Measurements from ENCODE around the gene RSRP1. TPM values are rescaled to one million over a fixed set of nuclear protein-coding genes. Genes with fewer than 3 reads are reported as not detected.

Gene RSRP1
- polyA plus RNA-seq, 2 of the 4 experiments (the other 2 are of a cell fraction), result 34.5 to 50.6 TPM

DNA sequence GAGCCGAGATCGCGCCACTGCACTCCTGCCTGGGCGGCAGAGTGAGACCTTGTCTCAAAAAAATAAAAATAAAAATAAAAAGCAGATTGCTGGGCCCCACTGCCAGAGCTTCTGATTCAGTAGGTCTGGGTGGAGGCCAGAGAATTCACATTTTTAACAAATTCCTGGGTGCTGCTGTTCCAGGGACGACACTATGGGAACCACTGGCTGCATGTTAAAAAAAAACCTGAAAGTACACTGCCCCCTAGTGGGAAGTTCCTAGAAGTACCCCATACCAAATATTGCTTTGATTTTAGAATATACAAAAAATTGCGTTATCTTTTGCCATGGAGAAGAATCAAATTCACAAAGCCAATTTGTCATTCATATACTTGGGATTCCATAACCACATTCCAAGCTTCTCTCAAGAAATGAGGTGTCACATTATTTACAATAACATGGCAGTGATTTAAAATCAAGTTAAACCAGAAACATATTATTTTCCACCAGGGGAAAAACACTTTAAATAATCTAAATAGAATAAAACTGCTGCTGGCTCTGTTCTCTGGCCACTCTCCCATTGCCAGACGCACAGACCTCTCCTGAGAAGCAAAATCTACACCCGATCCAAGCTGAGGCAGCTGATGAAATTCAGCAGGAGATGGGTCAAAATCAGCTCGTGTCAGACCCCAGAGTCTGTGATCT, 42.3 kb downstream of the RSRP1 start:
- Histone ChIP-seq H3K4me3 (no peak overlapping the region), H3K4me2 (no peak overlapping the region), H3K27ac (no peak overlapping the region), H3K9me3 (no peaks in the 10 kb centered on the region), H3K4me1 (no peaks in the 10 kb centered on the region)
- peak; percentile 32 to 42 for DNase-seq (ENCODE audit: low read depth in 1 of 2, low spot score in 1 of 2)
- 50% methylated on average over 9 of the region's 9 CpGs for WGBS (ENCODE audit: missing lambda C conversion rate)
- ChIA-PET CTCF (interaction anchor here (0.6 to 3.9 kb wide), 47 partner anchors 8 to 1169 kb away, joined by 3 to 40 read pairs (median 4); no protein-coding TSS in a partner anchor), POLR2A (interaction anchor here (1.0 kb wide), 1 partner anchor 18 kb away, joined by 3 read pairs; no protein-coding TSS in a partner anchor)
- FAIRE-seq, result no peak
- TF ChIP-seq EHMT2 (IDR thresholded peaks at IDR 0.05; ENCODE audit: low read depth) (no peak), ZSCAN20 (CRISPR knock-in tag; IDR thresholded peaks at IDR 0.05) (no peak), HOXB5 (CRISPR knock-in tag; IDR thresholded peaks at IDR 0.05) (no peak), CHD2 (IDR thresholded peaks at IDR 0.05; ENCODE audit: low read length, partially characterized antibody) (no peak), FOXS1 (CRISPR knock-in tag; IDR thresholded peaks at IDR 0.05) (no peak), PHF8 (IDR thresholded peaks at IDR 0.05; ENCODE audit: borderline replicate concordance, low read depth) (no peak), CEBPB (IDR thresholded peaks at IDR 0.05) (no peak), NPAS2 (CRISPR knock-in tag; IDR thresholded peaks at IDR 0.05; ENCODE audit: borderline replicate concordance) (no peak), RAD21 (conservative IDR thresholded peaks at IDR 0.05 in 1 of 2, IDR thresholded peaks at IDR 0.05 in 1 of 2) (peak; percentile 64 to 68), MAZ (IDR thresholded peaks at IDR 0.05; ENCODE audit: borderline replicate concordance, low read depth, low read length) (no peak), KDM5A (IDR thresholded peaks at IDR 0.05) (no peak), GATA3 (IDR thresholded peaks at IDR 0.05; ENCODE audit: borderline replicate concordance) (no peak), TP53 (CRISPR knock-in tag; IDR thresholded peaks at IDR 0.05) (no peak), SMC3 (IDR thresholded peaks at IDR 0.05) (peak; percentile 55), JUNB (IDR thresholded peaks at IDR 0.05) (no peak)
- TF ChIP-seq, protein P1, sequence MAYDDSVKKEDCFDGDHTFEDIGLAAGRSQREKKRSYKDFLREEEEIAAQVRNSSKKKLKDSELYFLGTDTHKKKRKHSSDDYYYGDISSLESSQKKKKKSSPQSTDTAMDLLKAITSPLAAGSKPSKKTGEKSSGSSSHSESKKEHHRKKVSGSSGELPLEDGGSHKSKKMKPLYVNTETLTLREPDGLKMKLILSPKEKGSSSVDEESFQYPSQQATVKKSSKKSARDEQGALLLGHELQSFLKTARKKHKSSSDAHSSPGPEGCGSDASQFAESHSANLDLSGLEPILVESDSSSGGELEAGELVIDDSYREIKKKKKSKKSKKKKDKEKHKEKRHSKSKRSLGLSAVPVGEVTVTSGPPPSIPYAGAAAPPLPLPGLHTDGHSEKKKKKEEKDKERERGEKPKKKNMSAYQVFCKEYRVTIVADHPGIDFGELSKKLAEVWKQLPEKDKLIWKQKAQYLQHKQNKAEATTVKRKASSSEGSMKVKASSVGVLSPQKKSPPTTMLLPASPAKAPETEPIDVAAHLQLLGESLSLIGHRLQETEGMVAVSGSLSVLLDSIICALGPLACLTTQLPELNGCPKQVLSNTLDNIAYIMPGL (CRISPR knock-in tag; IDR thresholded peaks at IDR 0.05; ENCODE audit: borderline replicate concordance), result no peak
- TF ChIP-seq, protein P2, sequence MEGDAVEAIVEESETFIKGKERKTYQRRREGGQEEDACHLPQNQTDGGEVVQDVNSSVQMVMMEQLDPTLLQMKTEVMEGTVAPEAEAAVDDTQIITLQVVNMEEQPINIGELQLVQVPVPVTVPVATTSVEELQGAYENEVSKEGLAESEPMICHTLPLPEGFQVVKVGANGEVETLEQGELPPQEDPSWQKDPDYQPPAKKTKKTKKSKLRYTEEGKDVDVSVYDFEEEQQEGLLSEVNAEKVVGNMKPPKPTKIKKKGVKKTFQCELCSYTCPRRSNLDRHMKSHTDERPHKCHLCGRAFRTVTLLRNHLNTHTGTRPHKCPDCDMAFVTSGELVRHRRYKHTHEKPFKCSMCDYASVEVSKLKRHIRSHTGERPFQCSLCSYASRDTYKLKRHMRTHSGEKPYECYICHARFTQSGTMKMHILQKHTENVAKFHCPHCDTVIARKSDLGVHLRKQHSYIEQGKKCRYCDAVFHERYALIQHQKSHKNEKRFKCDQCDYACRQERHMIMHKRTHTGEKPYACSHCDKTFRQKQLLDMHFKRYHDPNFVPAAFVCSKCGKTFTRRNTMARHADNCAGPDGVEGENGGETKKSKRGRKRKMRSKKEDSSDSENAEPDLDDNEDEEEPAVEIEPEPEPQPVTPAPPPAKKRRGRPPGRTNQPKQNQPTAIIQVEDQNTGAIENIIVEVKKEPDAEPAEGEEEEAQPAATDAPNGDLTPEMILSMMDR (IDR thresholded peaks at IDR 0.05), result peak; percentile 69
- ATAC-seq, result peak; percentile 70; a peak in 4 of 6 replicates

DNA sequence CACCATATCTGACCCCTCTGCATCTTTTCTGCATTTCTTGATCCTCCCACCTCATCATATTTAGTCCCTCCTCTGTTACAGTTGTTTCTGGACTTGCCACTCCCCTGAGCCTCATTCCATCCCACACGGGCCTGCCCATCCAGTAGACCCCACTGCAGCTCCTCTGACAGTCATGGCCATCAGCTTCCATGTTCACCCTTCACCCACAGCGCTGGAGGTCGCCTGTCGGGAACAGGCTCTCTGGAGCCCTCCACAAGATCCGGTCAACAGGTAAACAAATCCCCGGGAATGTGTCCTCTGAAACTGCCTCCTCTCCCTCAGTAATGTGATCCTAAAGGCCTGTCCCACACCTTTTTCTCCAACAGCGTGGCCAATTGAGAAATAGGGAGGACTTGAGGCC, 46.2 kb downstream of the RSRP1 start:
- ChIA-PET POLR2A (no interaction called here), CTCF (interaction anchor here (0.8 to 0.9 kb wide), 2 partner anchors 269 to 513 kb away, joined by 3 read pairs; no protein-coding TSS in a partner anchor)
- H3K27ac ChIP-seq, result no peak overlapping the region
- H3K4me2 ChIP-seq, result no peak overlapping the region
- H3K9me3 ChIP-seq, result no peaks in the 10 kb centered on the region
- no peak for TF ChIP-seq ZNF302 (CRISPR knock-in tag; IDR thresholded peaks at IDR 0.05)
- TF ChIP-seq TFCP2L1 (CRISPR knock-in tag; IDR thresholded peaks at IDR 0.05), result no peak
- TF ChIP-seq, protein P3, sequence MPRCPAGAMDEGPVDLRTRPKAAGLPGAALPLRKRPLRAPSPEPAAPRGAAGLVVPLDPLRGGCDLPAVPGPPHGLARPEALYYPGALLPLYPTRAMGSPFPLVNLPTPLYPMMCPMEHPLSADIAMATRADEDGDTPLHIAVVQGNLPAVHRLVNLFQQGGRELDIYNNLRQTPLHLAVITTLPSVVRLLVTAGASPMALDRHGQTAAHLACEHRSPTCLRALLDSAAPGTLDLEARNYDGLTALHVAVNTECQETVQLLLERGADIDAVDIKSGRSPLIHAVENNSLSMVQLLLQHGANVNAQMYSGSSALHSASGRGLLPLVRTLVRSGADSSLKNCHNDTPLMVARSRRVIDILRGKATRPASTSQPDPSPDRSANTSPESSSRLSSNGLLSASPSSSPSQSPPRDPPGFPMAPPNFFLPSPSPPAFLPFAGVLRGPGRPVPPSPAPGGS (IDR thresholded peaks at IDR 0.05), result no peak
- TF ChIP-seq CBX2 (IDR thresholded peaks at IDR 0.05; ENCODE audit: borderline replicate concordance, low read depth), result no peak
- TF ChIP-seq, protein P4, sequence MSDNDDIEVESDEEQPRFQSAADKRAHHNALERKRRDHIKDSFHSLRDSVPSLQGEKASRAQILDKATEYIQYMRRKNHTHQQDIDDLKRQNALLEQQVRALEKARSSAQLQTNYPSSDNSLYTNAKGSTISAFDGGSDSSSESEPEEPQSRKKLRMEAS (IDR thresholded peaks at IDR 0.05), result no peak
- TF ChIP-seq EHF (CRISPR knock-in tag; IDR thresholded peaks at IDR 0.05), result no peak
- TF ChIP-seq FOSB (CRISPR knock-in tag; IDR thresholded peaks at IDR 0.05), result no peak
- TF ChIP-seq JUN (IDR thresholded peaks at IDR 0.05), result no peak
- no peak for TF ChIP-seq MAFK (IDR thresholded peaks at IDR 0.05; ENCODE audit: partially characterized antibody)
- FAIRE-seq (no peak), DNase-seq (ENCODE audit: low read depth in 1 of 2, low spot score in 1 of 2) (no peak), ATAC-seq (no peak)
- no peak overlapping the region for H3K4me3 ChIP-seq
- no peaks in the 10 kb centered on the region for H3K4me1 ChIP-seq
- 42% methylated on average over 7 of the region's 7 CpGs for WGBS (ENCODE audit: missing lambda C conversion rate)
